ENCODE measurements around the gene RPS28.
"Not testable (repeated sequence)": the region's sequence is repeated elsewhere in the genome, so short reads cannot be mapped to it uniquely, and the experiment has no call there.

The RPS28 gene

DNA sequence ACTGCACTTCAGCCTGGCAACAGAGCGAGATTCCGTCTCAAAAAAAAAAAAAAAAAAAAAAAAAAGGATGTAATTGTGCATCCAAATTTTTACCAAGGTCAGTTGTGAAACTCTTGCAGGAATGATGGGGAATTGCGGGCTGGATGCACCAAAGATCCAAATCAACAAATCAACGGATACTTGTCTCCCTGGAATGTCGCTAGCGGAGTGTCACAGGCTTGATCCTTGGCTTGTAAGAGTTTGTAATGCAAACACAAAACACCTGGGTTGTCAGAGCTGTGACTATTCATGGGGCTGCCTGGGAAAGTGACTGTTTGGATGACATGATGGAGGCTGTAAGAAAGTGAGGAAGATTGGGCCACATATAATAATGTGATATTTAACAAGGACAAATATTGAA is 17.5 kb downstream of the RPS28 start:
- no peak for DNase-seq
- no peak overlapping the region for H3K27ac Mint-ChIP-seq
- TF ChIP-seq, protein P1, sequence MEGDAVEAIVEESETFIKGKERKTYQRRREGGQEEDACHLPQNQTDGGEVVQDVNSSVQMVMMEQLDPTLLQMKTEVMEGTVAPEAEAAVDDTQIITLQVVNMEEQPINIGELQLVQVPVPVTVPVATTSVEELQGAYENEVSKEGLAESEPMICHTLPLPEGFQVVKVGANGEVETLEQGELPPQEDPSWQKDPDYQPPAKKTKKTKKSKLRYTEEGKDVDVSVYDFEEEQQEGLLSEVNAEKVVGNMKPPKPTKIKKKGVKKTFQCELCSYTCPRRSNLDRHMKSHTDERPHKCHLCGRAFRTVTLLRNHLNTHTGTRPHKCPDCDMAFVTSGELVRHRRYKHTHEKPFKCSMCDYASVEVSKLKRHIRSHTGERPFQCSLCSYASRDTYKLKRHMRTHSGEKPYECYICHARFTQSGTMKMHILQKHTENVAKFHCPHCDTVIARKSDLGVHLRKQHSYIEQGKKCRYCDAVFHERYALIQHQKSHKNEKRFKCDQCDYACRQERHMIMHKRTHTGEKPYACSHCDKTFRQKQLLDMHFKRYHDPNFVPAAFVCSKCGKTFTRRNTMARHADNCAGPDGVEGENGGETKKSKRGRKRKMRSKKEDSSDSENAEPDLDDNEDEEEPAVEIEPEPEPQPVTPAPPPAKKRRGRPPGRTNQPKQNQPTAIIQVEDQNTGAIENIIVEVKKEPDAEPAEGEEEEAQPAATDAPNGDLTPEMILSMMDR (IDR thresholded peaks at IDR 0.05) = no peak
- H3K27me3 Mint-ChIP-seq (ENCODE audit: low read depth, poor library complexity) = peaks cover 74% of the 10 kb centered on the region
- no peaks in the 10 kb centered on the region for H3K9me3 Mint-ChIP-seq
- H3K36me3 Mint-ChIP-seq (ENCODE audit: low read depth) = no peaks in the 10 kb centered on the region
- H3K4me3 Mint-ChIP-seq = no peak overlapping the region
- H3K4me1 Mint-ChIP-seq = peaks cover 36% of the 10 kb centered on the region

DNA sequence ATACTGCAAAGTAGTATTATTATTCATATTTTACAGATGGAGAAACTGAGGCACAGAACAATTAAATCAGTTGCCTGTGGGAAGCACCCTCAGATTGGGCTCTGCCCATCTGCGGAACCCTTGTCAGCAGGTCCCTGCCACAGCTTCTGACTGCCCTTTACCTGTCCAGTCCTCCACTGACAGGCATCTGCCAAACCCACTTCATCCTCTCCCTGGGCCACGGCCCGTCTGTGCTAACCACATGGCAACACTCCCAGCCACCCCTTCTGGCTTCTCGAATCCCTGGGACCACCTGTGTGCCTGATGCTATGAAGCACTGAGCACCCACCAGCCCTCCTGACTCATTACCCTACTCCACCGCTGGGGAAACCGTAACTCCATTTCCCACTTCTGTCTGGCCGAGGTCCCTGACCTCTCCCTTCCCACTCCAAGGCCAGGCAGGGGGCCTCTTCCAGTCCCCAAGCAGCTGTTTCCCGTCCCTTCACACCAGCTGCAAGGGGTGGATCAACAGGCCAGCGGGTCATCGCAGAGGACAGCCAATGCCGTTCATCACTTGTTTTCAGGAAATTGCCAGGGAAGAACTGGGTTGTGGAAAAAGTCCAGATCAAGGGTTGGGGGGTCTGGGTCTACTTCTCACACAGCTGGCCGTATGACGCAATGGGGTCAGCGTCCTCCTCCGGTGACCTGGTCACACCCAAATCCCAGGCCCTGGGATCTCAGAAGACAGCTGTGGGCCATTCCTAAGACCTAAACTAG is 19.2 kb downstream of the RPS28 start:
- Mint-ChIP-seq H3K4me3 (peak overlapping the region; percentile 62), H3K27ac (peak overlapping the region; percentile 88), H3K9me3 (no peaks in the 10 kb centered on the region), H3K27me3 (ENCODE audit: low read depth, poor library complexity) (peaks cover 79% of the 10 kb centered on the region), H3K36me3 (ENCODE audit: low read depth) (no peaks in the 10 kb centered on the region), H3K4me1 (peaks cover 36% of the 10 kb centered on the region)
- DNase-seq = peak; percentile 48
- TF ChIP-seq, protein P1 (IDR thresholded peaks at IDR 0.05) = peak; percentile 15

- peaks cover 36% of the 10 kb centered on the region for H3K4me1 Mint-ChIP-seq
- H3K36me3 Mint-ChIP-seq (ENCODE audit: low read depth); DNase-seq; H3K4me3 Mint-ChIP-seq; H3K27ac Mint-ChIP-seq; H3K9me3 Mint-ChIP-seq: not testable (repeated sequence)
- H3K27me3 Mint-ChIP-seq (ENCODE audit: low read depth, poor library complexity) = peaks cover 69% of the 10 kb centered on the region
Observed at GRCh38 chr19:8341504-8341903, 20.2 kb downstream of the RPS28 start.

DNA sequence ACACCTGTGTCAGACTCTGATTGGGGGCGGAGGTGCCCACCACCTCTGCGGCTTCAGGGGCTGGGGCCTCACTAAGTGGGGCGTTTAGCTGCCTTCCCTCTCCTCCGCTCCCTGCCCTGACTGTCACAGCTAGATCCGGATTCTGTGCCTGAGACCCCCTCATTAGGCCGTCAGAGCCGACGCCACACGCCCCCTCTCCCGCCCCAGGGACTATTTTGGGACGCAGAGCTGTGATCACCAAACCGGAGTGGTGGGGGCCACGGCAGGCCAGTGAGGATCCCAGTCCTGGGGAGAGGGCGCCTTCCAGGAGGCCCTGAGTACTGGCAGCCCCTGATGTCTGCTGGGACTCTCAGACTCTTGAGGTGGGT is 21.0 kb downstream of the RPS28 start:
- no peak for DNase-seq
- Mint-ChIP-seq H3K4me1 (peaks cover 36% of the 10 kb centered on the region), H3K27ac (no peak overlapping the region), H3K9me3 (no peaks in the 10 kb centered on the region), H3K36me3 (ENCODE audit: low read depth) (no peaks in the 10 kb centered on the region), H3K27me3 (ENCODE audit: low read depth, poor library complexity) (peaks cover 64% of the 10 kb centered on the region), H3K4me3 (no peak overlapping the region)
- TF ChIP-seq, protein P1 (IDR thresholded peaks at IDR 0.05) = no peak

- Mint-ChIP-seq H3K27ac (no peak within 1 kb of the TSS), H3K27me3 (ENCODE audit: low read depth, poor library complexity) (peaks cover 61% of the 10 kb centered on the region)
Observed at GRCh38 chr19:8342684-8343482, 21.6 kb downstream of the RPS28 start, which contains the start of gene KANK3. Gene KANK3, minus strand, starts transcription at chr19:8343262. Its CDS starts 5,434 bp downstream, at chr19:8337828.

DNA sequence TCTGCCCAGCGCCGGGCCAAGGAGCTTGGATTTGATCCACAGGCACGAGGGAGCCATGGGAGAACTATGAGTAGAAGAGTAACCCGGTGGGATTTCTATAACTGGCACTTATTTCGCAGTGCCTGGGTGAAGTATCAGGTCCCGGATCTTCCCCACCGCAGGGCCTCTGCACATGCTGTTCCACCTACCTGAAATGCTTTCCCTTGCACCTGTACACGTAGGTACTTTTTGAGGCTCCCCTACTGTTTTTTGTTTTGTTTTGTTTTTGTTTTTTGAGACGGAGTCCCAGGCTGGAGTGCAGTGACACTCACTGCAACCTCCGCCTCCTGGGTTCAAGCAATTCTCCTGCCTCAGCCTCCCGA is 22.2 kb downstream of the RPS28 start:
- Mint-ChIP-seq H3K4me3 (peak overlapping the region; percentile 74), H3K4me1 (peaks cover 31% of the 10 kb centered on the region), H3K27me3 (ENCODE audit: low read depth, poor library complexity) (peaks cover 55% of the 10 kb centered on the region), H3K27ac (no peak overlapping the region), H3K36me3 (ENCODE audit: low read depth) (no peaks in the 10 kb centered on the region), H3K9me3 (no peaks in the 10 kb centered on the region)
- no peak for DNase-seq
- TF ChIP-seq, protein P1 (IDR thresholded peaks at IDR 0.05) = no peak

More at GRCh38 chr19:8342684-8343482, 21.6 kb downstream of the RPS28 start, which contains the start of gene KANK3:
- DNase-seq = peak; percentile 97
- Mint-ChIP-seq H3K36me3 (ENCODE audit: low read depth) (no peaks in the 10 kb centered on the region), H3K4me1 (peaks cover 35% of the 10 kb centered on the region), H3K9me3 (no peaks in the 10 kb centered on the region), H3K4me3 (peak within 1 kb of the TSS; percentile 74)
- TF ChIP-seq, protein P1 (IDR thresholded peaks at IDR 0.05) = no peak

DNA sequence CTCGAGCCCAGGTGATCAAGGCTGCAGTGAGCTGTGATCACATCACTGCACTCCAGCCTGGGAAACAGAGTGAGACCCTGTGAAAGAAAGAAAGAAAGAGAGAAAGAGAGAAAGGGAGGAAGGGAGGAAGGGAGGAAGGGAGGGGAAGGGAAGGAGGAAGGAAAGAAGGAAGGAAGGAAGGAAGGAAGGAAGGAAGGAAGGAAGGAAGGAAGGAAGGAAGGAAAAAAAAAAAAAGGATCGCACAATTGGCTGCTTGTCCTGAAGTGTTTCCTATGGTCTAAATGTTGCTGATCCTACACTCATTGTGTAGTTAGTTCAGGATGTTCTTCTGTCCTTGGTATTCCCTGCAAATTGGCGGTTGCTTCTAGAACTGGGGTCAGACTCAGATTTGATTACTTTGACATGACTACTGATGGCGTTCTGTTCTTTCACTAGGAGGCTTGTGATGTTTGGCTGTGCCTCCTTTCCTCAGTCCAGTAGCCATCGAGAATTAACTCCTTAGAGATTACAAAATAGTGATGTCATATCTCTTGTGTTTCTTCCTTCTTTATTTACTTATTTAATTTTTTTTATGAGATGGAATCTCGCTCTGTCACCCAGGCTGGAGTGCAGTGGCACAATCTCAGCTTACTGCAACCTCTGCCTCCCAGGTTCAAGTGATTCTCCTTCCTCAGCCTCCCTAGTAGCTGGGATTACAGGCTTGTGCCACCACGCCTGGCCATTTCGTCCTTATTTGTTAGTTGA is 28.5 kb downstream of the RPS28 start:
- Mint-ChIP-seq H3K27me3 (ENCODE audit: low read depth, poor library complexity) (peaks cover 45% of the 10 kb centered on the region), H3K4me1 (peaks cover 30% of the 10 kb centered on the region)
- not testable (repeated sequence) for H3K9me3 Mint-ChIP-seq; DNase-seq; H3K4me3 Mint-ChIP-seq; H3K27ac Mint-ChIP-seq; H3K36me3 Mint-ChIP-seq (ENCODE audit: low read depth)
